Measurements from ENCODE around the gene KRT79. TPM values are rescaled to one million over a fixed set of nuclear protein-coding genes. Genes with fewer than 3 reads are reported as not detected.

Gene KRT79
- total and polyA plus RNA-seq, 4 donors = 0.02 to 1.5 (median 0.12) TPM; not detected in 1

DNA sequence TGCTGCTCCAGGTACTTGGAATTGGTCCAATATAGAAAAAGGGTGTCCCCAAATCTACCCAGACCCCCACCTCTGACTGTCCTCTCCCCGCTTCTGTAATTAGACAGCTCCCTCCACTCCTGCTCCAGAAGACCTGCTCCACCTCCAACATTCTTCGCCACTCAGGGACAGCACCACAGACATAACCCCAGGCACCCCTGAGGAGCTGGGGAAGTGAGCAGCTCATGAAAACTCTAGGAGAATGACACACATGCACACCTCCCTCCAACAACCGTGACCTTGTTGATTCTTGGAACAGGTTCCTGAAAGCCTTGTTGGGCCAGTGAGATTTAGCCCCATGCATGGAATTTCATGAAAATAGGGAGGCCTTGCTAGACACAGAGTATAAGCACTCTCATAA is 28.4 kb downstream of the KRT79 start:
- no peak for TF ChIP-seq CTCF (IDR thresholded peaks at IDR 0.05; ENCODE audit: control extremely low read depth, extremely low read depth)
- WGBS, 2 donors = 84 to 93% methylated on average over 3 of the region's 3 CpGs
- H3K9me3 ChIP-seq (ENCODE audit: control insufficient read depth in 4 of 4, insufficient read depth in 3 of 4, low read length in 3 of 4) = peaks cover 0 to 3% (median 0%) of the 10 kb centered on the region in 4 donors

GRCh38 chr12:52805000-52805399 is 29.1 kb downstream of the KRT79 start:
- Histone ChIP-seq H3K9ac (ENCODE audit: insufficient read depth in 1 of 2, low read length in 2 of 2) (no peak overlapping the region), H3K4me1 (ENCODE audit: control insufficient read depth in 5 of 5, insufficient read depth in 5 of 5, low read length in 5 of 5) (peaks cover 0 to 4% (median 0%) of the 10 kb centered on the region in 5 donors), H3K27ac (ENCODE audit: low read depth in 1 of 2, low read length in 1 of 2) (no peak overlapping the region), H3K27me3 (ENCODE audit: control insufficient read depth in 3 of 3, insufficient read depth in 3 of 3, low read length in 2 of 3) (peaks cover 0 to 26% (median 3%) of the 10 kb centered on the region in 3 donors), H3K36me3 (ENCODE audit: control insufficient read depth in 4 of 4, insufficient read depth in 4 of 4, low read length in 4 of 4) (no peaks in the 10 kb centered on the region), H3K4me3 (no peak overlapping the region), H3K9me3 (ENCODE audit: control insufficient read depth in 4 of 4, insufficient read depth in 3 of 4, low read length in 3 of 4) (peaks cover 0 to 3% (median 0%) of the 10 kb centered on the region in 4 donors)
- TF ChIP-seq CTCF (IDR thresholded peaks at IDR 0.05; ENCODE audit: control extremely low read depth, extremely low read depth) = no peak
- ATAC-seq (ENCODE audit: insufficient read depth, low FRiP score) = no peak
- WGBS, 2 donors = 39 to 42% methylated on average over 1 of the region's 1 CpG
- DNase-seq = no peak

More for the DNA sequence above, 28.4 kb downstream of the KRT79 start:
- no peak overlapping the region for H3K9ac ChIP-seq (ENCODE audit: insufficient read depth in 1 of 2, low read length in 2 of 2)
- no peaks in the 10 kb centered on the region for H3K4me1 ChIP-seq (ENCODE audit: control insufficient read depth in 5 of 5, insufficient read depth in 5 of 5, low read length in 5 of 5)
- H3K27me3 ChIP-seq (ENCODE audit: control insufficient read depth in 3 of 3, insufficient read depth in 3 of 3, low read length in 2 of 3) = peaks cover 0 to 26% (median 3%) of the 10 kb centered on the region in 3 donors
- no peak overlapping the region for H3K27ac ChIP-seq (ENCODE audit: low read depth in 1 of 2, low read length in 1 of 2)
- no peak overlapping the region for H3K4me3 ChIP-seq
- ATAC-seq (ENCODE audit: insufficient read depth, low FRiP score) (no peak), DNase-seq (no peak)
- H3K36me3 ChIP-seq (ENCODE audit: control insufficient read depth in 4 of 4, insufficient read depth in 4 of 4, low read length in 4 of 4) = no peaks in the 10 kb centered on the region

DNA sequence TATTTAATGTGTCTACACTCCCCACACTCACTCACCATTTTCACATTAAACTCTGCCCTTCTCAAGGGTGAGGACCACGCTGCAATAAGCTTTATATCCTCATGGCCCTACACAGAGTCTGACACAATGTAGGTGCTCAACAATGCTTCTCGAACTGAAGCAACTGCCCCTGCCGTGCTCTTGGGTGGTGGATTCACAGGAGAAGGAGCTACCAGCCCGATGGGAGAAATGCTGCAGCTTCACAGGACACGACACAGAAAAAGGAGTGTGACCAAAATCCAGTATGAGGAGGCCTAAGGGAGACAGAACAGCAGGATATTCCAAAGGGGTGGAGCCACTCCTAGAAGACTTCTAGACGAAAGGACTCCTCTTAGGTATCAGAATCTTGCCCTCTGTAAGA is 31.7 kb downstream of the KRT79 start:
- Histone ChIP-seq H3K36me3 (ENCODE audit: control insufficient read depth in 4 of 4, insufficient read depth in 4 of 4, low read length in 4 of 4) (no peaks in the 10 kb centered on the region), H3K27me3 (ENCODE audit: control insufficient read depth in 3 of 3, insufficient read depth in 3 of 3, low read length in 2 of 3) (peaks cover 0 to 18% (median 3%) of the 10 kb centered on the region in 3 donors), H3K4me3 (no peak overlapping the region), H3K9ac (ENCODE audit: insufficient read depth in 1 of 2, low read length in 2 of 2) (no peak overlapping the region), H3K9me3 (ENCODE audit: control insufficient read depth in 4 of 4, insufficient read depth in 3 of 4, low read length in 3 of 4) (no peaks in the 10 kb centered on the region), H3K4me1 (ENCODE audit: control insufficient read depth in 5 of 5, insufficient read depth in 5 of 5, low read length in 5 of 5) (peaks cover 0 to 8% (median 0%) of the 10 kb centered on the region in 5 donors), H3K27ac (ENCODE audit: low read depth in 1 of 2, low read length in 1 of 2) (no peak overlapping the region)
- ATAC-seq (ENCODE audit: insufficient read depth, low FRiP score) (no peak), DNase-seq (no peak)
- WGBS, 2 donors = 71 to 87% methylated on average over 6 of the region's 6 CpGs
- TF ChIP-seq CTCF (IDR thresholded peaks at IDR 0.05; ENCODE audit: control extremely low read depth, extremely low read depth) = no peak

GRCh38 chr12:52801773-52802172 is 32.3 kb downstream of the KRT79 start:
- no peak overlapping the region for H3K4me3 ChIP-seq
- peaks cover 0 to 8% (median 0%) of the 10 kb centered on the region in 5 donors for H3K4me1 ChIP-seq (ENCODE audit: control insufficient read depth in 5 of 5, insufficient read depth in 5 of 5, low read length in 5 of 5)
- TF ChIP-seq CTCF (IDR thresholded peaks at IDR 0.05; ENCODE audit: control extremely low read depth, extremely low read depth) = no peak
- H3K27ac ChIP-seq (ENCODE audit: low read depth in 1 of 2, low read length in 1 of 2) = no peak overlapping the region
- no peaks in the 10 kb centered on the region for H3K9me3 ChIP-seq (ENCODE audit: control insufficient read depth in 4 of 4, insufficient read depth in 3 of 4, low read length in 3 of 4)
- ATAC-seq (ENCODE audit: insufficient read depth, low FRiP score) (no peak), DNase-seq (no peak)
- WGBS, 2 donors = 75 to 80% methylated on average over 3 of the region's 3 CpGs
- H3K9ac ChIP-seq (ENCODE audit: insufficient read depth in 1 of 2, low read length in 2 of 2) = no peak overlapping the region
- H3K27me3 ChIP-seq (ENCODE audit: control insufficient read depth in 3 of 3, insufficient read depth in 3 of 3, low read length in 2 of 3) = peaks cover 0 to 16% (median 3%) of the 10 kb centered on the region in 3 donors
- H3K36me3 ChIP-seq (ENCODE audit: control insufficient read depth in 4 of 4, insufficient read depth in 4 of 4, low read length in 4 of 4) = no peaks in the 10 kb centered on the region

All from lung (tissue), 12 donors.